Measurements from ENCODE around the gene TTR. TPM values are rescaled to one million over a fixed set of nuclear protein-coding genes. Genes with fewer than 3 reads are reported as not detected.

Gene TTR
- total and polyA plus RNA-seq, 9 of the 15 experiments (the other 6 are each of a cell fraction or from before 2014, with no cell fraction given): 0.17 to 0.53 TPM; not detected in 7

DNA sequence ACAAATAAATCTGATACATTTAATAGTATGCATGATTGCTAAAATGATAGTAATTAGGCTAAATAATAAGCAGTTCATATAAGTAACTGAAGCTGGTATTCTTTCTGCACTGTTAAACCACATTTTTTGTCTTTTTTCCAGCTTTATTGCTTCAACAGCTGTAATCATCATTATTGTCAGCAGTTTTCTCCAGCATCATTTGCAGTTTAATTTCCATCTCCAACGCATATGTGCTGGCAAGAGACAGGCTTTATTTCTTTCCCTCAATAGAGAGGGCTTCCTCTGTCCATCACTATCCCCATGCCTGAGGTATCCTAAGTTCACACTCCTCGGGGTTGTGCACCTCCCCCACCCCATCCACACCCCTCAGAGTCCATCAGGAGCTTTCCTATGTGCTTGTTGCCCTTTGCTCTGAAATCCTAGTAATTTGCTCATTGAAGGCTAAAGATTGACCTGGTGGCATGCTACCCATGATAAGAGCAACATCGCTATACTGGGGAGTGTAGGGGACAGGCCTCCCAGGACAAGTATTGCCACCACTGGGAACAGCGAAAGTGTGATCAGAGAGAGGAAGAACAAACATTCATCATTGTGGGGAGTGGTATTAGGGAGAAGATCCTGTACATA, 55.6 kb downstream of the TTR start:
- WGBS (ENCODE audit: insufficient coverage, low coverage, missing lambda C conversion rate): 3% methylated on average over 4 of the region's 4 CpGs
- in situ Hi-C loops (cut with MboI): no loop called here
- H3K9me1 ChIP-seq (ENCODE audit: control insufficient read depth, insufficient read depth, low read length): no peaks in the 10 kb centered on the region
- ChIA-PET POLR2A (no interaction called here), CTCF (ENCODE audit: low intra/inter-chr PET ratio) (no interaction called here)
- H4K20me1 ChIP-seq (replicated peaks; ENCODE audit: control insufficient read depth, insufficient read depth, low read length): no peaks in the 10 kb centered on the region
- no peak overlapping the region for H2AFZ ChIP-seq (ENCODE audit: low read depth, low read length)
- no peaks in the 10 kb centered on the region for H3K36me3 ChIP-seq (ENCODE audit: control insufficient read depth, insufficient read depth, low read length)
- ATAC-seq (no peak), DNase-seq (ENCODE audit: extremely low read depth in 1 of 4, low spot score in 3 of 4) (no peak), FAIRE-seq (no peak)
- H3K27ac ChIP-seq (ENCODE audit: extremely low read depth, low read depth, low read length): no peak overlapping the region
- H3K4me1 ChIP-seq (replicated peaks in 1 of 2; ENCODE audit: control insufficient read depth in 2 of 2, insufficient read depth in 2 of 2, low read length in 2 of 2): no peaks in the 10 kb centered on the region
- H3K4me3 ChIP-seq: no peak overlapping the region
- H3K9me3 ChIP-seq (replicated peaks; ENCODE audit: control insufficient read depth, insufficient read depth, low read depth, low read length): no peaks in the 10 kb centered on the region
- no peak overlapping the region for H3K9ac ChIP-seq (ENCODE audit: insufficient read depth in 1 of 2, low read depth in 2 of 2, low read length in 2 of 2)
- intact Hi-C loops (cut with micrococcal nuclease): no loop called here
- H3K79me2 ChIP-seq (ENCODE audit: control insufficient read depth, insufficient read depth, low read length): no peaks in the 10 kb centered on the region
- H3K4me2 ChIP-seq (ENCODE audit: insufficient read depth, low read length): no peak overlapping the region
- BruUV-seq (replicated peaks): no TSS peak
- H3K27me3 ChIP-seq (ENCODE audit: control insufficient read depth in 2 of 2, insufficient read depth in 2 of 2, low read length in 2 of 2): peaks cover 5% of the 10 kb centered on the region in 2 experiments; a peak in 4 of 5 replicates
- TF ChIP-seq HDAC8 (tag; IDR thresholded peaks at IDR 0.05) (no peak), HOXB6 (CRISPR knock-in tag; IDR thresholded peaks at IDR 0.05; ENCODE audit: borderline replicate concordance) (no peak), ZEB2 (IDR thresholded peaks at IDR 0.05) (no peak), TARDBP (IDR thresholded peaks at IDR 0.05) (no peak), SMARCA4 (IDR thresholded peaks at IDR 0.05) (no peak), PRPF4 (IDR thresholded peaks at IDR 0.05; ENCODE audit: insufficient read depth, low read depth, low read length, poor library complexity, severe bottlenecking) (no peak), CREB5 (CRISPR knock-in tag; IDR thresholded peaks at IDR 0.05) (no peak), TCF7L2 (IDR thresholded peaks at IDR 0.05; ENCODE audit: low read depth, low read length) (no peak), MTA3 (IDR thresholded peaks at IDR 0.05; ENCODE audit: borderline replicate concordance) (no peak), THRA (IDR thresholded peaks at IDR 0.05) (no peak), ZNF274 (IDR thresholded peaks at IDR 0.05; ENCODE audit: borderline replicate concordance, low read depth, low read length) (no peak), NR1H2 (CRISPR knock-in tag; IDR thresholded peaks at IDR 0.05) (no peak), ARNT (IDR thresholded peaks at IDR 0.05) (no peak), RHOXF2B (CRISPR knock-in tag; conservative IDR thresholded peaks at IDR 0.05) (no peak)
- TF ChIP-seq, protein P1, sequence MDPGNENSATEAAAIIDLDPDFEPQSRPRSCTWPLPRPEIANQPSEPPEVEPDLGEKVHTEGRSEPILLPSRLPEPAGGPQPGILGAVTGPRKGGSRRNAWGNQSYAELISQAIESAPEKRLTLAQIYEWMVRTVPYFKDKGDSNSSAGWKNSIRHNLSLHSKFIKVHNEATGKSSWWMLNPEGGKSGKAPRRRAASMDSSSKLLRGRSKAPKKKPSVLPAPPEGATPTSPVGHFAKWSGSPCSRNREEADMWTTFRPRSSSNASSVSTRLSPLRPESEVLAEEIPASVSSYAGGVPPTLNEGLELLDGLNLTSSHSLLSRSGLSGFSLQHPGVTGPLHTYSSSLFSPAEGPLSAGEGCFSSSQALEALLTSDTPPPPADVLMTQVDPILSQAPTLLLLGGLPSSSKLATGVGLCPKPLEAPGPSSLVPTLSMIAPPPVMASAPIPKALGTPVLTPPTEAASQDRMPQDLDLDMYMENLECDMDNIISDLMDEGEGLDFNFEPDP (CRISPR knock-in tag; IDR thresholded peaks at IDR 0.05): no peak
- TF ChIP-seq, protein P2, sequence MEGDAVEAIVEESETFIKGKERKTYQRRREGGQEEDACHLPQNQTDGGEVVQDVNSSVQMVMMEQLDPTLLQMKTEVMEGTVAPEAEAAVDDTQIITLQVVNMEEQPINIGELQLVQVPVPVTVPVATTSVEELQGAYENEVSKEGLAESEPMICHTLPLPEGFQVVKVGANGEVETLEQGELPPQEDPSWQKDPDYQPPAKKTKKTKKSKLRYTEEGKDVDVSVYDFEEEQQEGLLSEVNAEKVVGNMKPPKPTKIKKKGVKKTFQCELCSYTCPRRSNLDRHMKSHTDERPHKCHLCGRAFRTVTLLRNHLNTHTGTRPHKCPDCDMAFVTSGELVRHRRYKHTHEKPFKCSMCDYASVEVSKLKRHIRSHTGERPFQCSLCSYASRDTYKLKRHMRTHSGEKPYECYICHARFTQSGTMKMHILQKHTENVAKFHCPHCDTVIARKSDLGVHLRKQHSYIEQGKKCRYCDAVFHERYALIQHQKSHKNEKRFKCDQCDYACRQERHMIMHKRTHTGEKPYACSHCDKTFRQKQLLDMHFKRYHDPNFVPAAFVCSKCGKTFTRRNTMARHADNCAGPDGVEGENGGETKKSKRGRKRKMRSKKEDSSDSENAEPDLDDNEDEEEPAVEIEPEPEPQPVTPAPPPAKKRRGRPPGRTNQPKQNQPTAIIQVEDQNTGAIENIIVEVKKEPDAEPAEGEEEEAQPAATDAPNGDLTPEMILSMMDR (IDR thresholded peaks at IDR 0.05 in 2 of 3, conservative IDR thresholded peaks at IDR 0.05 in 1 of 3; ENCODE audit: insufficient read depth in 2 of 3, low read depth in 1 of 3, low read length in 3 of 3): no peak
- TF ChIP-seq, protein P3, sequence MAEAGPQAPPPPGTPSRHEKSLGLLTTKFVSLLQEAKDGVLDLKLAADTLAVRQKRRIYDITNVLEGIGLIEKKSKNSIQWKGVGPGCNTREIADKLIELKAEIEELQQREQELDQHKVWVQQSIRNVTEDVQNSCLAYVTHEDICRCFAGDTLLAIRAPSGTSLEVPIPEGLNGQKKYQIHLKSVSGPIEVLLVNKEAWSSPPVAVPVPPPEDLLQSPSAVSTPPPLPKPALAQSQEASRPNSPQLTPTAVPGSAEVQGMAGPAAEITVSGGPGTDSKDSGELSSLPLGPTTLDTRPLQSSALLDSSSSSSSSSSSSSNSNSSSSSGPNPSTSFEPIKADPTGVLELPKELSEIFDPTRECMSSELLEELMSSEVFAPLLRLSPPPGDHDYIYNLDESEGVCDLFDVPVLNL (CRISPR knock-in tag; IDR thresholded peaks at IDR 0.05; ENCODE audit: low read depth): no peak
